HepG2 (cell line): Measurements from ENCODE around the gene TPI1. TPM values are rescaled to one million over a fixed set of nuclear protein-coding genes. Genes with fewer than 3 reads are reported as not detected.

Experiments
- BRD4 ChIP-seq: sonication (generic); formaldehyde crosslinking; IDR thresholded peaks from 2 replicates; pipeline ENCODE4 v1.4.0; 2020; ENCODE audit warnings: missing genetic modification reagents
- CC2D1A ChIP-seq: sonication (generic); formaldehyde crosslinking; IDR thresholded peaks from 2 replicates; pipeline ENCODE4 v1.8.1; 2023; ENCODE audit warnings: mild to moderate bottlenecking, missing genetic modification reagents
- FOXJ3 ChIP-seq: sonication (generic); formaldehyde crosslinking; IDR thresholded peaks from 2 replicates; pipeline ENCODE4 v1.4.0; 2020; ENCODE audit warnings: missing genetic modification reagents, mild to moderate bottlenecking, borderline replicate concordance
- GABPB1 ChIP-seq: IDR thresholded peaks from 2 replicates; pipeline ENCODE4 v1.6.1; 2016; ENCODE audit warnings: mild to moderate bottlenecking, missing genetic modification reagents, moderate library complexity, missing compliant biosample characterization
- JARID2 ChIP-seq: sonication (generic); formaldehyde crosslinking; IDR thresholded peaks from 2 replicates; pipeline ENCODE4 v1.8.1; 2023; ENCODE audit warnings: missing genetic modification reagents, inconsistent platforms; ENCODE audit not compliant: insufficient replicate concordance
- MLLT10 ChIP-seq: sonication (generic); formaldehyde crosslinking; IDR thresholded peaks from 2 replicates; pipeline ENCODE4 v1.4.0; 2020; ENCODE audit warnings: missing genetic modification reagents
- MXI1 ChIP-seq: IDR thresholded peaks from 3 replicates; pipeline ENCODE4 v1.6.1; 2012; ENCODE audit warnings: low read depth, low read length, inconsistent platforms, borderline replicate concordance
- MYC ChIP-seq: sonication (generic); formaldehyde crosslinking; IDR thresholded peaks from 2 replicates; pipeline ENCODE4 v1.9.0; 2021; ENCODE audit warnings: missing genetic modification reagents, borderline replicate concordance
- SMAD9 ChIP-seq: sonication (generic); formaldehyde crosslinking; IDR thresholded peaks from 2 replicates; pipeline ENCODE4 v1.5.1; 2020; ENCODE audit warnings: mild to moderate bottlenecking, missing genetic modification reagents
- SRSF1 ChIP-seq: fragments of 200-400 bp; formaldehyde crosslinking; optimal IDR thresholded peaks from 2 replicates; pipeline ENCODE3; 2017; ENCODE audit warnings: mild to moderate bottlenecking, low read depth, low read length, moderate library complexity
- TCF12 ChIP-seq, 2 experiments: fragments of 450-650 bp in 1 of 2; sonication (generic) in 1 of 2; formaldehyde crosslinking in 1 of 2; IDR thresholded peaks; 2 replicates each; pipeline versions ENCODE4 v1.6.1 to v1.8.0; 2017 to 2022; ENCODE audit warnings: antibody characterized with exemption in 1 of 2, mild to moderate bottlenecking in 1 of 2, missing genetic modification reagents in 1 of 2, moderate library complexity in 1 of 2
- ZFP82 ChIP-seq: sonication (generic); formaldehyde crosslinking; IDR thresholded peaks from 2 replicates; pipeline ENCODE4 v1.5.1; 2020; ENCODE audit warnings: mild to moderate bottlenecking, missing genetic modification reagents, borderline replicate concordance
- ZFP90 ChIP-seq: sonication (generic); formaldehyde crosslinking; IDR thresholded peaks from 2 replicates; pipeline ENCODE4 v1.8.0; 2022; ENCODE audit warnings: missing genetic modification reagents, mild to moderate bottlenecking, inconsistent platforms, borderline replicate concordance
- ZMYM2 ChIP-seq: sonication (generic); formaldehyde crosslinking; IDR thresholded peaks from 2 replicates; pipeline ENCODE4 v1.8.0; 2022; ENCODE audit warnings: mild to moderate bottlenecking, missing genetic modification reagents
- ZNF10 ChIP-seq: sonication (generic); formaldehyde crosslinking; IDR thresholded peaks from 2 replicates; pipeline ENCODE4 v1.4.0; 2020; ENCODE audit warnings: mild to moderate bottlenecking, low read depth, missing genetic modification reagents, borderline replicate concordance
- ZNF496 ChIP-seq: sonication (generic); formaldehyde crosslinking; IDR thresholded peaks from 2 replicates; pipeline ENCODE4 v1.8.1; 2023; ENCODE audit warnings: mild to moderate bottlenecking, moderate library complexity, missing genetic modification reagents; ENCODE audit not compliant: insufficient replicate concordance
- ZNF766 ChIP-seq: sonication (generic); formaldehyde crosslinking; IDR thresholded peaks from 2 replicates; pipeline ENCODE4 v1.5.0; 2020; ENCODE audit warnings: missing genetic modification reagents, borderline replicate concordance
- ZNF768 ChIP-seq: sonication (generic); formaldehyde crosslinking; IDR thresholded peaks from 2 replicates; pipeline ENCODE4 v1.4.0; 2020; ENCODE audit warnings: missing genetic modification reagents
- polyA plus RNA-seq, 8 experiments: library from polyadenylated mRNA; depleted of rRNA in 3 of 8; stranded (reverse) in 7 of 8; unstranded in 1 of 8; fragments of >200 nt; fragmentation: Illumina TruSeq in 4 of 8; extraction: Trizol in 4 of 8; gene quantifications; 2 replicates each; pipeline versions ENCODE4 v1.2.1 to v1.2.3, GENCODE V29; 2011 to 2016; ENCODE audit warnings: low read depth in 4 of 8, missing spikeins in 1 of 8, mixed read lengths in 1 of 8; ENCODE audit not compliant: insufficient read depth in 1 of 8
- total RNA-seq, 5 experiments: library from RNA; depleted of rRNA; stranded (reverse); fragments of >200 nt; fragmentation: Illumina TruSeq; extraction: Trizol; gene quantifications; 2 replicates each; pipeline ENCODE4 v1.2.3, GENCODE V29; 2016; ENCODE audit warnings: low read depth in 1 of 5
- TF ChIP-seq, protein P1 (sequence below): sonication (generic); formaldehyde crosslinking; IDR thresholded peaks from 2 replicates; pipeline ENCODE4 v1.4.0; 2020; ENCODE audit warnings: missing genetic modification reagents
- TF ChIP-seq, protein P2 (sequence below): sonication (generic); formaldehyde crosslinking; conservative IDR thresholded peaks from 2 replicates; pipeline ENCODE4 v1.8.0; 2022; ENCODE audit warnings: missing genetic modification reagents
- TF ChIP-seq, protein P3 (sequence below): sonication (generic); formaldehyde crosslinking; IDR thresholded peaks from 2 replicates; pipeline ENCODE4 v1.4.0; 2020; ENCODE audit warnings: missing genetic modification reagents, borderline replicate concordance

TPI1 gene
- total and polyA plus RNA-seq, 2 of the 13 experiments (the other 11 are each of a cell fraction or from before 2014, with no cell fraction given) = 945 to 2,535 TPM

DNA sequence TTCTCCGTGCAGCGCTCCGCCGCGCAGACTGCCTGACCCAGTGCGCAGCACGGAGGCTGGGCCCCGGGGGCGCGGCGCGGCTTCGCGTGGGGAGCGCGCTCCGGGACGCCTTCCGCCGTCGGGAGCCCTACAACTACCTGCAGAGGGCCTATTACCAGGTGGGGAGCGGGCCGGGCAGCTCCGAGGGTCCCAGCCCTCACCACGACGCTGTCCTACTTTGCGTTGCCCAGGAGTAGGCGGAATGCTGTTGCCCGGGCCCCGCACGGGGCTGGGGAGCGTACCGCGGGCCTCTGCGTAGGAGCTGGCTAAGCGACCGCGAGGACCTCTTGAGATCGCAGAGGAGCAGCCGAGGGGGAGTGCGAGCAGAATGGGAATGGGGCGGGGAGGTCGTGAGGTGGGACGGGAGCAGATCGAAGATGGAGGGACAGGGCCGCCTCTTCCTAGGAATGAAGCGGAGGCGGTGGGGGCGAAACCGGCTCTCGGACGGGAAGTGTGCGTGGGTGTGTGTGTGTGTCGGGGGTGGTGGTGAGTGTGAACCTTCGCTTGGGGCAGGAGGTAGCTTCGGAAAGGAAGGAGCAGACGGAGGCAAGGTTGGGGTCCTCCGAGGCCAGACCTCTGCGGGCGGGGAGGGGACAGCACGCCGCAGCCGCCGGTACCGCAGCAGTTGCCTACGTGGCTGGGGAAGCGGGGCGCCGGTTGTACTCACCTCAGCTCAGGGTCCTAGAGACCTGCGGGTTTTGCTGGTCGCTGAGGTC lies 38.4 kb upstream of the TPI1 start (continued):
- TF ChIP-seq ZFP82 (CRISPR knock-in tag) (0 out of 2 replicates have a peak, but pooled peaks have one; percentile 76), BRD4 (no peak), MLLT10 (no peak), ZNF496 (CRISPR knock-in tag) (no peak), ZNF10 (CRISPR knock-in tag) (no peak), ZMYM2 (no peak), JARID2 (CRISPR knock-in tag) (no peak), GABPB1 (CRISPR knock-in tag) (peak; percentile 58), ZNF766 (no peak), CC2D1A (no peak), FOXJ3 (CRISPR knock-in tag) (no peak), ZFP90 (CRISPR knock-in tag) (no peak; the same call in 1 of the 2 replicates), SRSF1 (peak; percentile 42), MXI1 (no peak), TCF12 (IDR thresholded peaks at IDR 0.05) (no peak), TCF12 (CRISPR knock-in tag; IDR thresholded peaks at IDR 0.05) (peak; percentile 57; the same call in 1 of the 2 replicates), SMAD9 (CRISPR knock-in tag) (no peak; the same call in 1 of the 2 replicates), MYC (CRISPR knock-in tag) (peak; percentile 83; the same call in 1 of the 2 replicates), ZNF768 (CRISPR knock-in tag) (peak; percentile 42; the same call in 1 of the 2 replicates)
- TF ChIP-seq, protein P1, sequence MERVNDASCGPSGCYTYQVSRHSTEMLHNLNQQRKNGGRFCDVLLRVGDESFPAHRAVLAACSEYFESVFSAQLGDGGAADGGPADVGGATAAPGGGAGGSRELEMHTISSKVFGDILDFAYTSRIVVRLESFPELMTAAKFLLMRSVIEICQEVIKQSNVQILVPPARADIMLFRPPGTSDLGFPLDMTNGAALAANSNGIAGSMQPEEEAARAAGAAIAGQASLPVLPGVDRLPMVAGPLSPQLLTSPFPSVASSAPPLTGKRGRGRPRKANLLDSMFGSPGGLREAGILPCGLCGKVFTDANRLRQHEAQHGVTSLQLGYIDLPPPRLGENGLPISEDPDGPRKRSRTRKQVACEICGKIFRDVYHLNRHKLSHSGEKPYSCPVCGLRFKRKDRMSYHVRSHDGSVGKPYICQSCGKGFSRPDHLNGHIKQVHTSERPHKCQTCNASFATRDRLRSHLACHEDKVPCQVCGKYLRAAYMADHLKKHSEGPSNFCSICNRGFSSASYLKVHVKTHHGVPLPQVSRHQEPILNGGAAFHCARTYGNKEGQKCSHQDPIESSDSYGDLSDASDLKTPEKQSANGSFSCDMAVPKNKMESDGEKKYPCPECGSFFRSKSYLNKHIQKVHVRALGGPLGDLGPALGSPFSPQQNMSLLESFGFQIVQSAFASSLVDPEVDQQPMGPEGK = no peak
- TF ChIP-seq, protein P2, sequence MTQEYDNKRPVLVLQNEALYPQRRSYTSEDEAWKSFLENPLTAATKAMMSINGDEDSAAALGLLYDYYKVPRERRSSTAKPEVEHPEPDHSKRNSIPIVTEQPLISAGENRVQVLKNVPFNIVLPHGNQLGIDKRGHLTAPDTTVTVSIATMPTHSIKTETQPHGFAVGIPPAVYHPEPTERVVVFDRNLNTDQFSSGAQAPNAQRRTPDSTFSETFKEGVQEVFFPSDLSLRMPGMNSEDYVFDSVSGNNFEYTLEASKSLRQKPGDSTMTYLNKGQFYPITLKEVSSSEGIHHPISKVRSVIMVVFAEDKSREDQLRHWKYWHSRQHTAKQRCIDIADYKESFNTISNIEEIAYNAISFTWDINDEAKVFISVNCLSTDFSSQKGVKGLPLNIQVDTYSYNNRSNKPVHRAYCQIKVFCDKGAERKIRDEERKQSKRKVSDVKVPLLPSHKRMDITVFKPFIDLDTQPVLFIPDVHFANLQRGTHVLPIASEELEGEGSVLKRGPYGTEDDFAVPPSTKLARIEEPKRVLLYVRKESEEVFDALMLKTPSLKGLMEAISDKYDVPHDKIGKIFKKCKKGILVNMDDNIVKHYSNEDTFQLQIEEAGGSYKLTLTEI = no peak
- TF ChIP-seq, protein P3, sequence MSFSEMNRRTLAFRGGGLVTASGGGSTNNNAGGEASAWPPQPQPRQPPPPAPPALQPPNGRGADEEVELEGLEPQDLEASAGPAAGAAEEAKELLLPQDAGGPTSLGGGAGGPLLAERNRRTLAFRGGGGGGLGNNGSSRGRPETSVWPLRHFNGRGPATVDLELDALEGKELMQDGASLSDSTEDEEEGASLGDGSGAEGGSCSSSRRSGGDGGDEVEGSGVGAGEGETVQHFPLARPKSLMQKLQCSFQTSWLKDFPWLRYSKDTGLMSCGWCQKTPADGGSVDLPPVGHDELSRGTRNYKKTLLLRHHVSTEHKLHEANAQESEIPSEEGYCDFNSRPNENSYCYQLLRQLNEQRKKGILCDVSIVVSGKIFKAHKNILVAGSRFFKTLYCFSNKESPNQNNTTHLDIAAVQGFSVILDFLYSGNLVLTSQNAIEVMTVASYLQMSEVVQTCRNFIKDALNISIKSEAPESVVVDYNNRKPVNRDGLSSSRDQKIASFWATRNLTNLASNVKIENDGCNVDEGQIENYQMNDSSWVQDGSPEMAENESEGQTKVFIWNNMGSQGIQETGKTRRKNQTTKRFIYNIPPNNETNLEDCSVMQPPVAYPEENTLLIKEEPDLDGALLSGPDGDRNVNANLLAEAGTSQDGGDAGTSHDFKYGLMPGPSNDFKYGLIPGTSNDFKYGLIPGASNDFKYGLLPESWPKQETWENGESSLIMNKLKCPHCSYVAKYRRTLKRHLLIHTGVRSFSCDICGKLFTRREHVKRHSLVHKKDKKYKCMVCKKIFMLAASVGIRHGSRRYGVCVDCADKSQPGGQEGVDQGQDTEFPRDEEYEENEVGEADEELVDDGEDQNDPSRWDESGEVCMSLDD (CRISPR knock-in tag) = 0 out of 2 replicates have a peak, but pooled peaks have one; percentile 14
